Measurements from ENCODE around the gene CPA4.

The CPA4 gene

GRCh38 chr7:130262448-130262847 is 30.5 kb upstream of the CPA4 start:
- DNase-seq (ENCODE audit: low spot score): no peak
- TF ChIP-seq, protein P1, sequence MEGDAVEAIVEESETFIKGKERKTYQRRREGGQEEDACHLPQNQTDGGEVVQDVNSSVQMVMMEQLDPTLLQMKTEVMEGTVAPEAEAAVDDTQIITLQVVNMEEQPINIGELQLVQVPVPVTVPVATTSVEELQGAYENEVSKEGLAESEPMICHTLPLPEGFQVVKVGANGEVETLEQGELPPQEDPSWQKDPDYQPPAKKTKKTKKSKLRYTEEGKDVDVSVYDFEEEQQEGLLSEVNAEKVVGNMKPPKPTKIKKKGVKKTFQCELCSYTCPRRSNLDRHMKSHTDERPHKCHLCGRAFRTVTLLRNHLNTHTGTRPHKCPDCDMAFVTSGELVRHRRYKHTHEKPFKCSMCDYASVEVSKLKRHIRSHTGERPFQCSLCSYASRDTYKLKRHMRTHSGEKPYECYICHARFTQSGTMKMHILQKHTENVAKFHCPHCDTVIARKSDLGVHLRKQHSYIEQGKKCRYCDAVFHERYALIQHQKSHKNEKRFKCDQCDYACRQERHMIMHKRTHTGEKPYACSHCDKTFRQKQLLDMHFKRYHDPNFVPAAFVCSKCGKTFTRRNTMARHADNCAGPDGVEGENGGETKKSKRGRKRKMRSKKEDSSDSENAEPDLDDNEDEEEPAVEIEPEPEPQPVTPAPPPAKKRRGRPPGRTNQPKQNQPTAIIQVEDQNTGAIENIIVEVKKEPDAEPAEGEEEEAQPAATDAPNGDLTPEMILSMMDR (IDR thresholded peaks at IDR 0.05; ENCODE audit: extremely low read depth, insufficient read depth, missing control alignments): no peak
- in situ Hi-C loops (cut with MboI; ENCODE audit: low pct_unique_long_range_greater_than_20kb, low sequenced_read_pairs, unreplicated experiment): no loop called here

DNA sequence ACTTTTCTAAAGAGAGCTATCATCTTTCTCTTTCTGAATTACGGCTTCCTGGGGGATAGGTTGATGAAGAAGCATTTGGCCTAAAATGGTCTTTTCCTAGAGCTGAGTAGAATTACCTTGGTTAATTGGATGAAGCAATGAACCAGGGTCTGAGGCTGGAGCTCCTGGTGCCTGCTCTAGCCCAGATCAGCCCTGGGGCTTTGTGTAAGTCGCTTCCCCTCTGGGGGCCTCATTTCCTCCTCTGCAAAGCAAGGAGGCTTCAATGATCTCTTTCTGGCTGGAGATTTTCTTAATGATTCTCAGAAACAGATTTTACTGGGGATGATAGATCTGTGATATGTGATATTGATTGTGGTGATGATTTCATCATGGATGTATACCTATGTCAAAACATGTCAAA is 29.8 kb upstream of the CPA4 start:
- TF ChIP-seq, protein P1 (IDR thresholded peaks at IDR 0.05; ENCODE audit: extremely low read depth, insufficient read depth, missing control alignments): no peak
- DNase-seq (ENCODE audit: low spot score): no peak
- in situ Hi-C loops (cut with MboI; ENCODE audit: low pct_unique_long_range_greater_than_20kb, low sequenced_read_pairs, unreplicated experiment): no loop called here

- DNase-seq (ENCODE audit: low spot score): no peak
- TF ChIP-seq, protein P1 (IDR thresholded peaks at IDR 0.05; ENCODE audit: extremely low read depth, insufficient read depth, missing control alignments): no peak
- in situ Hi-C loops (cut with MboI; ENCODE audit: low pct_unique_long_range_greater_than_20kb, low sequenced_read_pairs, unreplicated experiment): no loop called here
These were observed 26.6 kb upstream of the CPA4 start, which contains the start of gene CPA2 for GRCh38 chr7:130266258-130266960. TSS of gene CPA2 (plus strand) at chr7:130266863. CDS start at chr7:130266882, 19 bp downstream.

DNA sequence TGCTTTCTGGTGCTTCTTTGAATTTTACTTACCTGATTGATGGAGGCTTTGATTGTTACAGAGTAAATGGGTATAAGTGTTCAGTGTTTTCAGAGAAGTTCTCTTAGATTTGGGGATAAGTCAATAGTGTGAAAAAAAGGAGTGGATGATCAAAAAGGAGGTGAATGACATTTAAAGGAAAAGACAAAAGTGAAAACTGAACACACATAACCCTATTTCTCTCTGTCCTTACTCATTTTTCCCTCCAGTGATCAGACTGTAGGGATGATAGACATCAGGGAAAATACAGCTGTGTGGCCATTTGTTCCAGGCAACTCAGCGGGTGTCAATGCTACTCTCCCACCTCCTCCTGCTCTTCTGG is 26.0 kb upstream of the CPA4 start:
- DNase-seq (ENCODE audit: low spot score): no peak
- in situ Hi-C loops (cut with MboI; ENCODE audit: low pct_unique_long_range_greater_than_20kb, low sequenced_read_pairs, unreplicated experiment): no loop called here
- TF ChIP-seq, protein P1 (IDR thresholded peaks at IDR 0.05; ENCODE audit: extremely low read depth, insufficient read depth, missing control alignments): no peak

DNA sequence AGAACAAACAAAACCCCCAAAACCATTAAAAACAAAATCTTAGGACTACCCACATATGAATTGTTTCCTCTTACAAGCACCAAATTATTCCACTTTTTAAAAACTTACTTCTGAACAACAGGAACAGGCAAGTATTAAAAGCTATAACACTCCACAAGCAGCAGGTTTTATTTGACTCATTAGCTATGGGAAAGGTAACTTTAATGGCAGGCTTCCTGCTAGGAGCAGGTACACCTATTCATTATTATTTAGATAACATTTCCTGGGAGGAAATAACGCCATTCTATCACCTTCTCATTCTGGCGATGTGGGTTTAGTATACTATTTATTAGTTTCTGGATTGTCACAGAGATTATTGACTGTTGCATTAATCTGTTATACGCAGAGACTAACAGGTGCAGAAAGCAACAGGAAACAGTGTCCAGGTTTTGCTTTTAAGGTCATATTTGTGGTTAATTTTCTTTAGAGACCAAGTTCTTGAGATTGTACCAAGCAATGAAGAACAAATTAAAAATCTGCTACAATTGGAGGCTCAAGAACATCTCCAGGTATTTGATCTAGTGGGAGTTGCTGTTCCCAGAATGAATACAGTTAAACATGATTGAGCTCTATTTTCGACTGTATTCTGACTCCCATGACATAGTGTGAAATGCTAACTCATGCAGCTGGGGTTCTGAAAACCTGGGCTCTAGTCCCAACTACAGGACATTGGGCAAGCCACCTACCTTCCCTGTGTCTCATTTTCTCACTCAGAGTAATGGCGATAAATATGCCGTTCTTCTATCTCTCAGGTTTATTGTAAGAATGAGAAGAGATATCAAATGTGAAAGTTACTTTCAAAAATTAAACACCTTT is 24.3 kb upstream of the CPA4 start:
- TF ChIP-seq, protein P1 (IDR thresholded peaks at IDR 0.05; ENCODE audit: extremely low read depth, insufficient read depth, missing control alignments): no peak
- no peak for DNase-seq (ENCODE audit: low spot score)
- in situ Hi-C loops (cut with MboI; ENCODE audit: low pct_unique_long_range_greater_than_20kb, low sequenced_read_pairs, unreplicated experiment): no loop called here

DNA sequence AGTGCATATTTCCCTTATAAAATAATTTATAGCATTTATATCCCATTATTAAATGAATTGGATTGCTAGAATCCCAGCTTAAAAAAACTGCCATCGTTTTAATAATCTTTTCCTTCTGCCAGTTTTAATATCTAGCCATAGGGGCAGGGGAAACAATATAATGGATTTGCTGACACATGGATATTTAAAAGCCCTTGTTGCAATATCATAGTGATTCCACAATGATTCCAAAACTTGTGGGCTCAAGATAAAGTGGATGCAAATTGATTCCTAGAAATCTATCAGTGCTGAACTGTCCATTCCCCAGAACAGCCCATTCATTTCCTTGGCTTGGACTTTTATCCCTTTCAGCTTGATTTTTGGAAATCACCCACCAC is 23.7 kb upstream of the CPA4 start:
- TF ChIP-seq, protein P1 (IDR thresholded peaks at IDR 0.05; ENCODE audit: extremely low read depth, insufficient read depth, missing control alignments): no peak
- in situ Hi-C loops (cut with MboI; ENCODE audit: low pct_unique_long_range_greater_than_20kb, low sequenced_read_pairs, unreplicated experiment): no loop called here
- DNase-seq (ENCODE audit: low spot score): no peak
